ENCODE data around the gene OR2A12.
"Not testable (repeated sequence)": the region's sequence is repeated elsewhere in the genome, so short reads cannot be mapped to it uniquely, and the experiment has no call there.

Gene OR2A12

DNA sequence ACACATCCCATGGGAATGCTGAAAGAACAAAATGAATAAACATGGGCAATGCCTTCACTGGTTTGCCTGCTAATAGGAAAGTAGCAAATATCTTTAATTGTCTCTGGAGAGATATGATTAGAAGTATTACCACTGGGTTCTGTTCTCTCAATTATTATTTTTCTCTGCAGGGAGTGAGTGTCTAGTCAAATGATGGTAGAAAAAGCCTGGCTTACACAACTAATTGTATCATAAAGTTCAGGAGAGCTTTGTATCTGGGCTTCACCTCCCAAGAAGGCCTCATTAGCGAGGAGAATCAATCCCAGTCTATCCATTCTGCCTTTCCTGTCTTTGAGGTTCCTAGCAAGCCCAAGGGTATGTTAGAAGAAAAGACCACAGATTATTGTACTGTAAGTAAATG, 36.8 kb downstream of the OR2A12 start, which contains the start of gene OR2A14:
OR2A14 (plus strand) TSS at position 301 of the 400 bp plus-strand sequence. CDS start 5,937 bp downstream, outside the sequence.
- no peak for DNase-seq (ENCODE audit: low spot score)

GRCh38 chr7:144127714-144128334, 41.7 kb downstream of the OR2A12 start:
- DNase-seq (ENCODE audit: low spot score): peak; percentile 83

DNA sequence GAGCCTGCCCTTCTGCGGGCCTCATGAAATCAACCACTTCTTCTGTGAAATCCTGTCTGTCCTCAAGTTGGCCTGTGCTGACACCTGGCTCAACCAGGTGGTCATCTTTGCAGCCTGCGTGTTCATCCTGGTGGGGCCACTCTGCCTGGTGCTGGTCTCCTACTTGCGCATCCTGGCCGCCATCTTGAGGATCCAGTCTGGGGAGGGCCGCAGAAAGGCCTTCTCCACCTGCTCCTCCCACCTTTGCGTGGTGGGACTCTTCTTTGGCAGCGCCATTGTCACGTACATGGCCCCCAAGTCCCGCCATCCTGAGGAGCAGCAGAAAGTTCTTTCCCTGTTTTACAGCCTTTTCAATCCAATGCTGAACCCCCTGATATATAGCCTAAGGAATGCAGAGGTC, 43.5 kb downstream of the OR2A12 start:
- DNase-seq (ENCODE audit: low spot score): not testable (repeated sequence)

- DNase-seq (ENCODE audit: low spot score): no peak
Measured at GRCh38 chr7:144130730-144131129, 44.7 kb downstream of the OR2A12 start.

DNA sequence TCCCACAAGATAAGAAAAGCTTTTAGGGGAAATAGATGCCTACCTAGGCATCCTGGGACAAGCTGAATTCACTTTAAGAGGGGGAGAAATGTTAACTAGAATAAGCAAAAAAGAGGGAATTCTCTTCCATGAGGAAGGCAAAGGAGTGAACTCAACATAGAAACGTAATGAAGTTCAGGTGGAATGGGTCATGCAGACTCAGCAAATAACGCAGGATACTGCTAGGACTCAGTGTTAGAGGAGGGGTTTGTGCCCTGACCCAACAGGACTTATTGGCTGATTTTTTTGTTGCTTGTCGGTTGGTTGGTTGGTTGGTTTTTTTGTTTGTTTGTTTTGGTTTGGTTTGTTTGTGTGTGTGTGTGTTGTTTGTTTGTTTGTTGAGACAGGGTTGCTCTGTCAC, 46.2 kb downstream of the OR2A12 start:
- no peak for DNase-seq (ENCODE audit: low spot score)

DNA sequence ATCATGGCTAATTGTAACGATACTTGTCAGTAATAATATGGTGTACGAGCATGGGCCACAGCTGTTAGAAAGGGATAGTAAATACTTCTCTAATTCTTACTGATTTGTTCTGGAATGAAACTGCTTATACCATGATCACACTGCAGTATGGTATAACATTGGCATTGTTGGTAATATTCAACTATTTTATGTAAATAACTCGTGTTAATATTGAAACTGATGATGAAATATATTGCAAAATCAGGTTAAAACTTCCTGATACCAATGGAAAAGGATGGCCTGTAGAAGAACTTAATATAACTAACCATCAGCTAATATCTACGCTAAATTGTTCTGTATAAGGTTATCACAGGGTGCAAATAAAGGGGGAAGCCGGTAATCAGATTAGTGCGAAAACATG, 47.2 kb downstream of the OR2A12 start:
- DNase-seq (ENCODE audit: low spot score): no peak

DNA sequence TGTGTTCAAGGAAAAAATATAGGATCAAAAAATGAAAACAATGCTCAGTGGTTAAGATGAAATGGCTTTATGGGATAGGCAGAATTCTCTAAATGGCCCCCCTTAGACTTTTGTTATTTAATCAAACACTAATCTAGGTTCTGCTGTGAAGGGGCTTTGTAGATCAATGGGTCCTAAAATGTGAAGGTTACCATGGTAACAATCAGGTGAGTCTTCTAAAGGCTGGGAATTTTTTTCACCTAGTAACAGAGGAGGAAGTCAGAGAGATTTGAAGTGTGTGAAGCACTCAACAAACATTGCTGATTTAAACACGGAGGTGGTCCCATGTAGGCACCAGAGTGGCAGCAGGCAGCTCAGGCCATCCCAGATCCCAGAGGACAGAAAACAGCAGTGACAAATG, 48.0 kb downstream of the OR2A12 start:
- DNase-seq (ENCODE audit: low spot score): no peak

DNA sequence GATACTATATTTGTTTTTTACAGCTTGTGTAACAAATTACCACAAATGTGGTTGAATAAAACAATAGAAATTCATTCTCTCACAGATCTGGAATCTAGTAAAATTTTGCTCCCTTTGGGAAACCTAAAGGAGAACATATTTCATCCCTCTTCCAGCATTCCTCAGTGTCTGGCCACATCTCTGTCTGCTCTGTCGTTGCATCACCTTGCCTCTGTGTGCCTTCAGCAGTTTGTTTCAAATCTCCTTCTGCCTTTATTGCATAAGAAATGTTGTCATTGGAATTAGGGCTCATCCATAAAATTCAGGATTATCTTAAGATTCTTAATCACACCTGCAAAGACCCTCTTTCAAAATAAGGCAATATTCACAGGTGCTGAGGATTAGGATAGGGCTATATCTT, 51.4 kb downstream of the OR2A12 start:
- DNase-seq (ENCODE audit: low spot score): no peak

DNA sequence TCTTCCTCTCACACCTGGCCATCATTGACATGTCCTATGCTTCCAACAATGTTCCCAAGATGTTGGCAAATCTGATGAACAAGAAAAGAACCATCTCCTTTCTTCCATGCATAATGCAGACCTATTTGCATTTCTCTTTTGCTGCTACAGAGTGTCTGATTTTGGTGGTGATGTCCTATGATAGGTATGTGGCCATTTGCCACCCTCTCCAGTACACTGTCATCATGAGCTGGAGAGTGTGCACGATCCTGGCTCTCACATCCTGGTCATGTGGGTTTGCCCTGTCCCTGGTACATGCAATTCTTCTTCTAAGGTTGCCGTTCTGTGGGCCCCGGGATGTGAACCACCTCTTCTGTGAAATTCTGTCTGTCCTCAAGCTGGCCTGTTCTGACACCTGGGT, 56.1 kb downstream of the OR2A12 start:
- no peak for DNase-seq (ENCODE audit: low spot score)

DNA sequence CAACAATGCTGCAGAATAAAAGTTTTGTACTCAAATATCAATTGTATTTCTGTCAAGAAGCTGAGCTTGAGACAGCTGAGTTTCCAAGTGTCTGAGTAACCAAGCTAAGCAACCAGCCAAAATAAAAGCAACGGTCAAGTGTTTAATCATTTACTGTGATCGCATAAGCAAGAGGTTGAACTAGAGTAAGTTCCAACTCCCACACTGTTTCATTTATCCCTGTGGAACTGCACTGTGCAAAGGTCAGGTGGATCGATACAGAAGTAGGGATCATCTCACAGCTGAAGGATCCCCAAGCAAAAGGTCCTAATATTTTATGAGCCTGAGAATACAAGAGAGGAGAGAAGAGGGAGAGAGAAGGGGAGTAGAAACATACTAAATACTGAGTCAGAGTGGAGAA, 58.3 kb downstream of the OR2A12 start:
- no peak for DNase-seq (ENCODE audit: low spot score)

DNA sequence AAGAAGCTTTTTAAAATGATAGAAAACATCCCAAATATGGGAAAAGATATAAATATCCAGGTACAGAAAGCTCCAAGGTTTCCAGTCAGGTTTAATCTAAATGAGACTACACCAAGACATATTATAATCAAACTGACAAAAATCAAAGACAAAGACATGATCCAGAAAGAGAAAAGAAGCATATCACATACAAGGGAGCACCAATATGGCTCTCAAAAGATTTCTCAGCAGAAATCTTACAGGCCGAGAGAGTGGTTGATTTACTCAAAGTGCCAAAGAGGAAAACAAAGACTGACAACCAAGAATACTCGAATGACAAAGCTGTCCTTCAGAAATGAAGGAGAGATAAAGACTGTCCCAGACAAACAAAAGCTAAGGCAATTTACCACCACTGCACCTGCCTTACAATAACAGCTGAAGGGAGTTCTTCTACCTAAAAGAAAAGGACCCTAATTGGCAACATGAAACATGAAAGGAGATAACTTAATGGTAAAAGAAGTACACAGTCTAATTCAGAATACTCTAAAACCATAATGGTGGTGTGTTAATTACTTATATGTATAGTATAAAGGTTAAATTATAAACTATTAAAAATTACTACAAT, 62.2 kb downstream of the OR2A12 start:
- no peak for DNase-seq (ENCODE audit: low spot score)

All from SW480 (cell line).